Endothelial cell of umbilical vein (primary cell): ENCODE results near the gene TENM4. TPM values are rescaled to one million over a fixed set of nuclear protein-coding genes. Genes with fewer than 3 reads are reported as not detected.

Source experiments
- BruUV-seq: library from RNA; stranded (reverse); fragments of 400-500 nt; replicated peaks from 2 replicates; lab custom pipeline; 2021; lab: Mats Ljungman, UMichigan
- CTCF ChIA-PET: fragments of 300-600, 350-600 bp; sonication (Branson Sonifier 250); formaldehyde crosslinking; loops from one replicate; lab custom pipeline; 2021; ENCODE audit warnings: antibody characterized with exemption, inconsistent platforms; lab: Charles Lee
- POLR2A ChIA-PET: fragments of 300-600, 350-600 bp; sonication (Branson Sonifier 250); formaldehyde crosslinking; loops from one replicate; lab custom pipeline; 2021; ENCODE audit warnings: antibody characterized with exemption, inconsistent platforms; lab: Charles Lee
- DNase-seq: peaks from one replicate; pipeline ENCODE4 v3.0.0-alpha.2; 2011; ENCODE audit warnings: low read depth, low spot score
- FAIRE-seq: peaks from 2 replicates; lab custom pipeline; 2011; peaks lifted over from hg19 to GRCh38; lab: Jason Lieb, UNC
- H2AFZ ChIP-seq: 2 replicates; pipeline ENCODE4 v1.6.0; 2012; ENCODE audit warnings: low read depth, low read length, control low read depth, inconsistent platforms
- H3K27ac ChIP-seq: 2 replicates; pipeline ENCODE4 v1.5.1; 2011; ENCODE audit warnings: low read depth, mild to moderate bottlenecking, control low read depth, low read length, moderate library complexity; ENCODE audit not compliant: insufficient read depth
- H3K27me3 ChIP-seq, 2 experiments: 2 replicates each; pipeline versions ENCODE4 v1.6.0 to v1.6.1; 2011; ENCODE audit warnings: low read length in 2 of 2, mixed read lengths in 1 of 2; ENCODE audit not compliant: control insufficient read depth in 2 of 2, insufficient read depth in 2 of 2
- H3K36me3 ChIP-seq, 2 experiments: 2 replicates in 1 of 2; 3 replicates in 1 of 2; pipeline ENCODE4 v1.5.1; 2011; ENCODE audit warnings: low read length in 2 of 2, mild to moderate bottlenecking in 1 of 2, moderate library complexity in 1 of 2; ENCODE audit not compliant: control insufficient read depth in 2 of 2, insufficient read depth in 2 of 2; ENCODE audit errors: extremely low read depth in 1 of 2
- H3K4me1 ChIP-seq: 3 replicates; pipeline ENCODE4 v1.5.1; 2011; ENCODE audit warnings: mild to moderate bottlenecking, low read length; ENCODE audit not compliant: control insufficient read depth, insufficient read depth; ENCODE audit errors: extremely low read depth
- H3K4me2 ChIP-seq: 2 replicates; pipeline ENCODE4 v1.6.1; 2011; ENCODE audit warnings: low read length, control low read depth, mixed read lengths; ENCODE audit not compliant: insufficient read depth
- H3K4me3 ChIP-seq, 3 experiments: fragments of 200-600 bp in 1 of 3; sonication (generic), shearing (Covaris generic) in 1 of 3; replicated peaks in 1 of 3; 2 replicates each; pipeline ENCODE4 v1.5.1; 2011 to 2016; ENCODE audit warnings: control low read depth in 3 of 3, low read length in 3 of 3, mild to moderate bottlenecking in 2 of 3, inconsistent platforms in 1 of 3, low read depth in 1 of 3, moderate library complexity in 1 of 3; ENCODE audit not compliant: insufficient read depth in 1 of 3
- H3K79me2 ChIP-seq: 2 replicates; pipeline ENCODE4 v1.6.0; 2012; ENCODE audit warnings: low read length, inconsistent platforms; ENCODE audit not compliant: control insufficient read depth, insufficient read depth
- H3K9ac ChIP-seq: replicated peaks from 2 replicates; pipeline ENCODE3; 2011; ENCODE audit warnings: low read length, control low read depth; ENCODE audit not compliant: insufficient read depth; ENCODE audit errors: extremely low read depth
- H3K9me1 ChIP-seq: replicated peaks from 3 replicates; pipeline ENCODE4 v1.6.0; 2011; ENCODE audit warnings: mild to moderate bottlenecking, low read length; ENCODE audit not compliant: control insufficient read depth, insufficient read depth; ENCODE audit errors: extremely low read depth
- H3K9me3 ChIP-seq: replicated peaks from 2 replicates; pipeline ENCODE4 v1.5.1; 2012; ENCODE audit warnings: low read length, inconsistent platforms; ENCODE audit not compliant: control insufficient read depth, insufficient read depth
- H4K20me1 ChIP-seq: replicated peaks from 2 replicates; pipeline ENCODE3; 2011; ENCODE audit warnings: mild to moderate bottlenecking, low read length; ENCODE audit not compliant: control insufficient read depth, insufficient read depth; ENCODE audit errors: extremely low read depth
- EZH2 ChIP-seq: IDR thresholded peaks from 2 replicates; pipeline ENCODE4 v1.6.1; 2012; ENCODE audit warnings: borderline replicate concordance, low read depth, mild to moderate bottlenecking, moderate library complexity, low read length, inconsistent platforms; ENCODE audit not compliant: severe bottlenecking
- FOS ChIP-seq: IDR thresholded peaks from 2 replicates; pipeline ENCODE4 v1.6.1; 2011; ENCODE audit warnings: mild to moderate bottlenecking, low read length, moderate library complexity, borderline replicate concordance; ENCODE audit not compliant: insufficient read depth
- GATA2 ChIP-seq: IDR thresholded peaks from 2 replicates; pipeline ENCODE4 v1.7.0; 2011; ENCODE audit warnings: low read depth, mild to moderate bottlenecking, moderate library complexity, mixed read lengths, low read length; ENCODE audit not compliant: insufficient read length, insufficient read depth
- JUN ChIP-seq: IDR thresholded peaks from 2 replicates; pipeline ENCODE4 v1.6.1; 2011; ENCODE audit warnings: borderline replicate concordance, low read depth; ENCODE audit not compliant: insufficient read length, insufficient read depth
- MAX ChIP-seq: IDR thresholded peaks from 2 replicates; pipeline ENCODE4 v1.6.1; 2011; ENCODE audit not compliant: insufficient read depth, insufficient read length
- MYC ChIP-seq: IDR thresholded peaks from one replicate; pipeline ENCODE4 v1.6.1; 2011; ENCODE audit warnings: mild to moderate bottlenecking, low read depth, low read length
- POLR2A ChIP-seq: IDR thresholded peaks from 2 replicates; pipeline ENCODE4 v1.6.1; 2012; ENCODE audit warnings: low read depth, mild to moderate bottlenecking, control low read depth, low read length
- POLR2AphosphoS5 ChIP-seq: IDR thresholded peaks from 2 replicates; pipeline ENCODE4 v1.6.1; 2012; ENCODE audit warnings: low read depth, mild to moderate bottlenecking, control low read depth, low read length, moderate library complexity; ENCODE audit not compliant: insufficient read depth
- dilution Hi-C: fragments of 300-500 bp; cut with MboI; formaldehyde crosslinking; loops from one replicate; pipeline ENCODE4 v1.15.0; 2019; ENCODE audit warnings: low sequenced_read_pairs; ENCODE audit not compliant: extremely low pct_ligation_motif_present
- intact Hi-C: fragments of 100-400 bp; cut with micrococcal nuclease; formaldehyde crosslinking; loops from one replicate; pipeline ENCODE4 v1.10.0; 2022
- polyA plus RNA-seq, 4 experiments: library from polyadenylated mRNA; depleted of rRNA in 3 of 4; stranded (reverse) in 3 of 4; unstranded in 1 of 4; fragments of >200 nt; gene quantifications; 2 replicates each; pipeline versions ENCODE4 v1.2.1 to v1.2.3, GENCODE V29; 2011 to 2012; ENCODE audit warnings: missing spikeins in 1 of 4
- total RNA-seq: library from RNA; stranded (reverse); gene quantifications from 2 replicates; pipeline ENCODE4 v1.2.3, GENCODE V29; 2021
- TF ChIP-seq, protein P1 (sequence below), 2 donors: IDR thresholded peaks; 1 replicate in 1 of 2; 2 replicates in 1 of 2; pipeline ENCODE4 v1.5.1; 2011; ENCODE audit warnings: low read length in 2 of 2, mild to moderate bottlenecking in 2 of 2, moderate library complexity in 2 of 2, control low read depth in 1 of 2, inconsistent platforms in 1 of 2, low read depth in 1 of 2; ENCODE audit not compliant: insufficient read depth in 1 of 2; ENCODE audit errors: extremely low read depth in 1 of 2

TENM4 gene
- total and polyA plus RNA-seq, 2 donors (not counting 3 experiments of a cell fraction or from before 2014, with no cell fraction given), result 0.06 to 0.27 TPM

DNA sequence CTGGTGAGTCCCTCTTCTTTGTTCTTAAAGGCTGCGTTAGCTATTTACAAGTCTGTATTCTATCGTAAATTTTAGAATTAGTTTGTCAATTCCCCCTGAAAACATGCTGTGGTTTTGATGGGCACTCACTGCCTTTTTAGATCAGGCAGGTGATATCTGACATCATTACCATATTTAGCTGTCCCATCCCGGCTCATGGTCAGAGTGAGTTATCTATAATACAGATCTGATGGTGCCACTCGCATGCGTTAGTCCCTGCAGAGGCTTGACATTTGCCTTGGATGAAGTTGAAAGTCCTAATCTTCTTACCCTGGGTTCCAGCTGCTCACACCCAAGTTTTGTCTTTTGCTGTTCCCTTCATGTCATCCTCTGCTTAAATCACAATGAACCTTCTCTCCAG, 715.6 kb downstream of the TENM4 start:
- H4K20me1 ChIP-seq, result no peaks in the 10 kb centered on the region
- H3K9me1 ChIP-seq, result no peaks in the 10 kb centered on the region
- H2AFZ ChIP-seq, result no peak overlapping the region
- no peaks in the 10 kb centered on the region for H3K36me3 ChIP-seq
- no peak overlapping the region for H3K4me3 ChIP-seq
- CTCF ChIA-PET, result interaction anchor here (2.4 kb wide), 1 partner anchor 10 kb away, joined by 10 read pairs; no protein-coding TSS in a partner anchor
- H3K9me3 ChIP-seq, result no peaks in the 10 kb centered on the region
- H3K27me3 ChIP-seq, result no peaks in the 10 kb centered on the region
- no peak overlapping the region for H3K9ac ChIP-seq
- POLR2A ChIA-PET, result no interaction called here
- TF ChIP-seq FOS, result no peak
- TF ChIP-seq, protein P1, sequence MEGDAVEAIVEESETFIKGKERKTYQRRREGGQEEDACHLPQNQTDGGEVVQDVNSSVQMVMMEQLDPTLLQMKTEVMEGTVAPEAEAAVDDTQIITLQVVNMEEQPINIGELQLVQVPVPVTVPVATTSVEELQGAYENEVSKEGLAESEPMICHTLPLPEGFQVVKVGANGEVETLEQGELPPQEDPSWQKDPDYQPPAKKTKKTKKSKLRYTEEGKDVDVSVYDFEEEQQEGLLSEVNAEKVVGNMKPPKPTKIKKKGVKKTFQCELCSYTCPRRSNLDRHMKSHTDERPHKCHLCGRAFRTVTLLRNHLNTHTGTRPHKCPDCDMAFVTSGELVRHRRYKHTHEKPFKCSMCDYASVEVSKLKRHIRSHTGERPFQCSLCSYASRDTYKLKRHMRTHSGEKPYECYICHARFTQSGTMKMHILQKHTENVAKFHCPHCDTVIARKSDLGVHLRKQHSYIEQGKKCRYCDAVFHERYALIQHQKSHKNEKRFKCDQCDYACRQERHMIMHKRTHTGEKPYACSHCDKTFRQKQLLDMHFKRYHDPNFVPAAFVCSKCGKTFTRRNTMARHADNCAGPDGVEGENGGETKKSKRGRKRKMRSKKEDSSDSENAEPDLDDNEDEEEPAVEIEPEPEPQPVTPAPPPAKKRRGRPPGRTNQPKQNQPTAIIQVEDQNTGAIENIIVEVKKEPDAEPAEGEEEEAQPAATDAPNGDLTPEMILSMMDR (IDR thresholded peaks at IDR 0.05; ENCODE audit: extremely low read depth in 1 of 2, insufficient read depth in 1 of 2, low read depth in 1 of 2, low read length in 2 of 2), result no peak
- no peak for TF ChIP-seq MYC
- no peak for TF ChIP-seq EZH2
- no peak for TF ChIP-seq POLR2AphosphoS5
- TF ChIP-seq JUN, result no peak
- TF ChIP-seq POLR2A, result no peak
- TF ChIP-seq MAX, result no peak
- TF ChIP-seq GATA2, result no peak
- H3K4me2 ChIP-seq, result no peak overlapping the region
- H3K79me2 ChIP-seq, result no peaks in the 10 kb centered on the region
- H3K4me1 ChIP-seq, result no peaks in the 10 kb centered on the region
- no peak overlapping the region for H3K27ac ChIP-seq
- no TSS peak for BruUV-seq
- no peak for DNase-seq
- dilution Hi-C loops (no loop called here), intact Hi-C loops (no loop called here)
- FAIRE-seq, result no peak
